ENCODE results near the gene NDP. TPM values are rescaled to one million over a fixed set of nuclear protein-coding genes. Genes with fewer than 3 reads are reported as not detected.

The NDP gene
- total RNA-seq, 4 donors from 2014 or later: 0.52 TPM; not detected in 3

- intact Hi-C loops (cut with DNase I): loop anchor here (5.0 kb wide), 1 partner anchor 286 kb away; no protein-coding TSS in a partner anchor
- 51% methylated on average over 2 of the region's 2 CpGs for WGBS
Measured at GRCh38 chrX:43961699-43962098, 11.5 kb downstream of the NDP start.

DNA sequence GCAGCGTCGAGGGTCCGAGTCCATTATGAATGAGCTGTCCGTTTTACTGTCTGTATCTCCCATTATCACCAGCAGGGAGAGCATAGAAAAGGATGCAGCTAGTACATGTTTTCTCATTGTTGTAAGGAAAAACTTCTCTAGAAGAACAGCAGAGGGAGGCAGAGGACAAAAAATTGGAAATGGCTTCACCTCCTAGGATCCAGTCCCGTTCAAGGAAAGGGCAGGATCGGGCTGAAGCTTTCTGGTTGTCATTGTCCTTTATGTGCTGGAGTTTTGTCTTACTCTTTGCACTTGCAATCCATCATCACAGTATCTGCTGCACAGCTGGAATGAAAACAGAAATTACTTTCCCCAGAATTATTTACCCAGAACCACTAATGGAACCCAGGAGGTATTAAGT is 14.7 kb downstream of the NDP start:
- no peaks in the 10 kb centered on the region for H3K4me1 ChIP-seq
- no peak overlapping the region for H3K4me3 ChIP-seq
- no peak overlapping the region for H3K27ac ChIP-seq (replicated peaks in 1 of 4)
- TF ChIP-seq POLR2AphosphoS5 (IDR thresholded peaks at IDR 0.05) (no peak), POLR2A (IDR thresholded peaks at IDR 0.05; ENCODE audit: low read depth) (no peak)
- TF ChIP-seq, protein P1, sequence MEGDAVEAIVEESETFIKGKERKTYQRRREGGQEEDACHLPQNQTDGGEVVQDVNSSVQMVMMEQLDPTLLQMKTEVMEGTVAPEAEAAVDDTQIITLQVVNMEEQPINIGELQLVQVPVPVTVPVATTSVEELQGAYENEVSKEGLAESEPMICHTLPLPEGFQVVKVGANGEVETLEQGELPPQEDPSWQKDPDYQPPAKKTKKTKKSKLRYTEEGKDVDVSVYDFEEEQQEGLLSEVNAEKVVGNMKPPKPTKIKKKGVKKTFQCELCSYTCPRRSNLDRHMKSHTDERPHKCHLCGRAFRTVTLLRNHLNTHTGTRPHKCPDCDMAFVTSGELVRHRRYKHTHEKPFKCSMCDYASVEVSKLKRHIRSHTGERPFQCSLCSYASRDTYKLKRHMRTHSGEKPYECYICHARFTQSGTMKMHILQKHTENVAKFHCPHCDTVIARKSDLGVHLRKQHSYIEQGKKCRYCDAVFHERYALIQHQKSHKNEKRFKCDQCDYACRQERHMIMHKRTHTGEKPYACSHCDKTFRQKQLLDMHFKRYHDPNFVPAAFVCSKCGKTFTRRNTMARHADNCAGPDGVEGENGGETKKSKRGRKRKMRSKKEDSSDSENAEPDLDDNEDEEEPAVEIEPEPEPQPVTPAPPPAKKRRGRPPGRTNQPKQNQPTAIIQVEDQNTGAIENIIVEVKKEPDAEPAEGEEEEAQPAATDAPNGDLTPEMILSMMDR (IDR thresholded peaks at IDR 0.05): peak; percentile 71 to 77 (median 77)
- H3K9me3 ChIP-seq: peaks cover 0 to 6% (median 0%) of the 10 kb centered on the region in 4 donors
- H3K27me3 ChIP-seq: peaks cover 0 to under 1% (median 0%) of the 10 kb centered on the region in 4 donors
- no peaks in the 10 kb centered on the region for H3K36me3 ChIP-seq
- 9% methylated on average over 6 of the region's 6 CpGs for WGBS
- no peak for DNase-seq (ENCODE audit: extremely low spot score)
- intact Hi-C loops (cut with DNase I): loop anchor here (5.0 kb wide), 1 partner anchor 1229 kb away; no protein-coding TSS in a partner anchor

More at GRCh38 chrX:43961699-43962098, 11.5 kb downstream of the NDP start:
- Histone ChIP-seq H3K36me3 (no peaks in the 10 kb centered on the region), H3K9me3 (peaks cover 0 to 6% (median 0%) of the 10 kb centered on the region in 4 donors), H3K4me3 (no peak overlapping the region), H3K27ac (replicated peaks in 1 of 4) (no peak overlapping the region), H3K27me3 (no peaks in the 10 kb centered on the region), H3K4me1 (no peaks in the 10 kb centered on the region)
- DNase-seq (ENCODE audit: extremely low spot score): no peak
- no peak for TF ChIP-seq POLR2AphosphoS5 (IDR thresholded peaks at IDR 0.05)
- TF ChIP-seq, protein P1 (IDR thresholded peaks at IDR 0.05): no peak

- H3K27ac ChIP-seq (replicated peaks in 1 of 4): no peak overlapping the region
Measured at GRCh38 chrX:43956034-43956433, 17.2 kb downstream of the NDP start.

GRCh38 chrX:43953218-43953617 is 20.0 kb downstream of the NDP start:
- Histone ChIP-seq H3K9me3 (no peaks in the 10 kb centered on the region), H3K4me1 (peaks cover 0 to 3% (median 0%) of the 10 kb centered on the region in 4 donors), H3K4me3 (no peak overlapping the region), H3K27ac (replicated peaks in 1 of 4) (no peak overlapping the region), H3K36me3 (no peaks in the 10 kb centered on the region), H3K27me3 (peaks cover 0 to 5% (median 0%) of the 10 kb centered on the region in 4 donors)
- DNase-seq (ENCODE audit: extremely low spot score): no peak
- intact Hi-C loops (cut with DNase I): no loop called here
- 58% methylated on average over 3 of the region's 3 CpGs for WGBS
- TF ChIP-seq POLR2AphosphoS5 (IDR thresholded peaks at IDR 0.05) (no peak), POLR2A (IDR thresholded peaks at IDR 0.05; ENCODE audit: low read depth) (no peak), EP300 (IDR thresholded peaks at IDR 0.05) (no peak)
- TF ChIP-seq, protein P1 (IDR thresholded peaks at IDR 0.05): no peak

More at GRCh38 chrX:43956034-43956433, 17.2 kb downstream of the NDP start:
- intact Hi-C loops (cut with DNase I): loop anchor here (5.0 kb wide), 1 partner anchor 1231 kb away; no protein-coding TSS in a partner anchor
- Histone ChIP-seq H3K27me3 (peaks cover 0 to 5% (median 0%) of the 10 kb centered on the region in 4 donors), H3K9me3 (no peaks in the 10 kb centered on the region), H3K36me3 (no peaks in the 10 kb centered on the region), H3K4me3 (no peak overlapping the region), H3K4me1 (no peaks in the 10 kb centered on the region)
- TF ChIP-seq EP300 (IDR thresholded peaks at IDR 0.05) (no peak), POLR2A (IDR thresholded peaks at IDR 0.05; ENCODE audit: low read depth) (no peak), POLR2AphosphoS5 (IDR thresholded peaks at IDR 0.05) (no peak)
- TF ChIP-seq, protein P1 (IDR thresholded peaks at IDR 0.05): no peak
- DNase-seq (ENCODE audit: extremely low spot score): no peak

DNA sequence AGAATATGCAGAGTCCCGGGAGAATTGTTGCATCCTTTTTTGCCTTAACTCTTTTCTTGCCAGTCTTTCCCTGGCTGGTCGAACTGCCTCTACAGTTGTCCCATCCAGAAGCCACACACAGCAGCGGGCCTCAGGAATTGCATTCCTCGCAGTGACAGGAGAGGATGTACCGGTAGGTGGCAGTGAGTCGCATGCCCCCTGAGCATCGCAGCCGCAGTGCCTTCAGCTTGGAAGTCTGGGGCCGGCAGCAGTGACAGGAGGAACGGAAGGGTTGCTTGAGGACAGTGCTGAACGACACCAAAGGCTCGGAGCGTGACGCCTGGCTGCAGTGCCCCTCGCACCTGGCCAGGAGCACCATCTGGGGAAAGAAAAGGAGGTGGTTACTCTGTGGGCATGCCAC is 23.5 kb downstream of the NDP start:
- intact Hi-C loops (cut with DNase I): no loop called here
- 22% methylated on average over 15 of the region's 15 CpGs for WGBS
- Histone ChIP-seq H3K36me3 (no peaks in the 10 kb centered on the region), H3K27ac (replicated peaks in 1 of 4) (no peak overlapping the region), H3K4me1 (peaks cover 0 to 3% (median 0%) of the 10 kb centered on the region in 4 donors), H3K4me3 (no peak overlapping the region), H3K9me3 (no peaks in the 10 kb centered on the region), H3K27me3 (peaks cover 0 to 5% (median 0%) of the 10 kb centered on the region in 4 donors)
- TF ChIP-seq, protein P1 (IDR thresholded peaks at IDR 0.05): peak in 2 of 3 experiments; percentile 14 to 39
- no peak for TF ChIP-seq EP300 (IDR thresholded peaks at IDR 0.05)
- DNase-seq (ENCODE audit: extremely low spot score): no peak
